ENCODE data around the gene SETX.

SETX gene

GRCh38 chr9:132351404-132352045 is 3.3 kb downstream of the SETX start:
- DNase-seq: no peak

GRCh38 chr9:132350861-132351315 is 3.9 kb downstream of the SETX start:
- peak; percentile 41 to 83 (median 67) for DNase-seq

GRCh38 chr9:132348676-132349075 is 6.1 kb downstream of the SETX start:
- no peak for DNase-seq

- DNase-seq: no peak
Observed at GRCh38 chr9:132346177-132346576, 8.6 kb downstream of the SETX start.

- DNase-seq: no peak
Observed at GRCh38 chr9:132341177-132341840, 13.5 kb downstream of the SETX start.

- no peak for DNase-seq
Observed at GRCh38 chr9:132334364-132334763, 20.4 kb downstream of the SETX start.

GRCh38 chr9:132333556-132333955 is 21.2 kb downstream of the SETX start:
- DNase-seq: no peak

GRCh38 chr9:132328580-132328979 is 26.2 kb downstream of the SETX start:
- DNase-seq: no peak

- DNase-seq: no peak
Observed at GRCh38 chr9:132327537-132327936, 27.2 kb downstream of the SETX start.

GRCh38 chr9:132324425-132324824 is 30.4 kb downstream of the SETX start:
- no peak for DNase-seq

- DNase-seq: no peak
Observed at GRCh38 chr9:132319421-132320110, 35.2 kb downstream of the SETX start.

- DNase-seq: no peak
Observed at GRCh38 chr9:132312873-132313272, 41.9 kb downstream of the SETX start.

- no peak for DNase-seq
Observed at GRCh38 chr9:132312426-132312825, 42.4 kb downstream of the SETX start.

- no peak for DNase-seq
Observed at GRCh38 chr9:132311978-132312377, 42.8 kb downstream of the SETX start.

- DNase-seq: no peak
Observed at GRCh38 chr9:132309056-132309455, 45.7 kb downstream of the SETX start.

- no peak for DNase-seq
Observed at GRCh38 chr9:132301521-132301920, 53.3 kb downstream of the SETX start.

- no peak for DNase-seq
Observed at GRCh38 chr9:132299221-132299620, 55.6 kb downstream of the SETX start.

- DNase-seq: no peak
Observed at GRCh38 chr9:132295181-132295580, 59.6 kb downstream of the SETX start.

- DNase-seq: no peak
Observed at GRCh38 chr9:132293145-132293721, 61.6 kb downstream of the SETX start.

GRCh38 chr9:132288966-132289365 is 65.8 kb downstream of the SETX start:
- DNase-seq: no peak

- no peak for DNase-seq
Observed at GRCh38 chr9:132288361-132288760, 66.4 kb downstream of the SETX start.

GRCh38 chr9:132287256-132287760 is 67.5 kb downstream of the SETX start:
- no peak for DNase-seq

- DNase-seq: no peak
Observed at GRCh38 chr9:132283863-132284262, 70.9 kb downstream of the SETX start.
